ENCODE data around the gene DKKL1.

- TF ChIP-seq CTCF (IDR thresholded peaks at IDR 0.05 in 8 of 11, conservative IDR thresholded peaks at IDR 0.05 in 3 of 11) (no peak), POLR2AphosphoS5 (IDR thresholded peaks at IDR 0.05) (no peak), POLR2A (IDR thresholded peaks at IDR 0.05) (no peak)
Observed at GRCh38 chr19:49382639-49383038, 19.0 kb downstream of the DKKL1 start.

All from spleen (tissue), 7 donors.